ENCODE data around the gene MPZL3.

The MPZL3 gene

DNA sequence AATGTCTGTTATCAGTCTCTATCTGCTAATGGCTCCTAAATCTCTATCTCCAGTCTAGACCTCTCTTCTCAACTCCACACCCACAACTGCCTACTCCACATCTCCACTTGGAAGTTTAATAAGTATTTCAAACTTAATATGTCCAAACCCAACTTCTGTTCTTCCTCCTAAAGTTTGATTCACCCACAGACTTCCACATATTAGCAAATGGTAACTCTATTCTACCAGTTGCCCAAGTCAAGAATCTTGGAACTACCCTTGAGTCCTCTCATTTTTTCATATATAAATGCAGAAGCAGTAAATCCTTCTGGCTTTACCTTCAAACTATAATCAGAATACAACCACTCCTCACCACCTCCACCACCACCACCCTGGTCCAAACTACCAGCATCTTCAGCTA, 20.7 kb downstream of the MPZL3 start:
- DNase-seq: no peak

DNA sequence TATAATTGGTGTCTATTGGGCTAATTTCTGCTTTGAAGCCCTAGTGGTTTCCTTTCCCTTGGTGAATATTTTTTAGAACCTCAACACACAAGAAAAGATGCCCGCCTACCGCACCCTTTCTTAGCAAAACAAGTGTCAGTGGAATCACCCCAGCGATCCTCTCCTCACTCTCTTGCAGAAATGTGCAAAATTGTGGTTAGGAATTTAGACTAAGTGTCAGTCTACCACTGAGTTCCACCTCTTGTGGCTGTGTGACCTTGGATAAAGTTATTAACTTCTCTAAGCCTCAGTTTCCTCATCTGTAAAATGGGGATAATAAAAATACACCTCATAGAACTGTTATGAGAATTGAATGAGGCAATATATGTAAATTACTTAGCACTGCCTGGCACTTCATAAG, 22.1 kb downstream of the MPZL3 start:
- no peak for DNase-seq

DNA sequence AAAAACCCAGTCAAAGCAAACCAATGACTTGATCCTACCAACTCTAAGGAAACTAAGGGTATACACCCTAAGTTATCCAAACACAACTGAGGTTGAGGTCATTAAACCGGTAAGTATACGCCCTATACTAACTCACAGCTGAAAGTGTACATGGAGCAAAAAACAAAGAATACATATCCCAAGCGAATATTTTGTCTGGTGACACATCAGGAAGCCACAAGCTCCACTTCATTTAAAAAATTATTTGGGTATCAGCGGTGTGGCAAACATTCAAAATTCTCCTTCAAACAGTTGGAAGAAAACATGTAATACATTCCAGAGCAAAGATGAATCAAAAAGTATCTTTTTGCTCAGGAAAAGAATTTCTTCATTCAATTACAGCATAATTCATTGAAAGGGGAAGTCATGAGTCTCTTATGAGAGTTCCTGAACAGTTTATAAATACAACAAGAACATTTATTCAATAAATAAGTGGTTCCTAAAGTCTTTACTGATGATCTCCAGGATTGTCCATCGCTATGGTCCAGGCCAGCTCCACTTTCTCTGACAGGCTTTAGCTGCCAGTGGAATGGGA, 22.8 kb downstream of the MPZL3 start:
- no peak for DNase-seq

DNA sequence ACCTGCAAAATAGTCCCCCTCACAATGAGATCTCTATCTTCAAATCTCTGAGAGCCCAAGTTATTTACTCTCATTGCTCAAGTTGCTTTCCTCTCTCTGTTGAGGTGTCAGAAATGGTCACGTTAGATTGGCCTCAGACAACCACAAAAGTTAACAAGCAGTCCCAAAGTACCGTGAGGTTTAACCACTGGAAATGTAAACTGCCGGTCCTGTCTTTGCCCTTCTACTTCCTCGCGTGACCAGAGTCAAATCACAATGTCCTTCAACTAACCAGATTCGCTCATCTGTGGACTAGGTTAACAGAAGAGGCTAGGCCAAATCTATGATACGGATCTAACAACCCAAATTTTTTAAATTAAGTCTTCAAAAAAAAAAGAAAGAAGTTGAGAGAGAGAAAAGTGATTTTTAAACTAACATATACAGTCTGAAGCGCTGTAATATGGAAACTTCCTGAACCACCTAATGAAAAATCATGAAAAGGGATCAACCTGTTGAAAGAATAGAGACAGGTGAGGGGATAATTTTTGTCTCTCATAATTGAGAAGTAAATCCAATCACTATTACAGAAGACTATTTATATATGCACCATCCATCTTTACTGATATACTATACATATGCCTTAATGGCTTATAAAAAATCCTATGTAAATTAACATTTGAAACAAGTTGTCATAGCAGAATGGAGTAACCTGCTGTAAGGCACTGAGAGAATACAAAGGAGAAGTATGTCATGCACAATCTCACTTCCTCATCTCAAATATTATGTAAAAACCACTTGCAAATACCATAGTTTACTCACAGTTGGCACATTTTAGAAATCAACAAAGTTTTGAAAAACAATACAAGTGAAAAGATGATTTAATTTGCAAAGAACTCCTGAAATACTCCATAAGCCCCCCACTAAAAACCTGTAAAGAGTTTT, 24.0 kb downstream of the MPZL3 start:
- DNase-seq: no peak

DNA sequence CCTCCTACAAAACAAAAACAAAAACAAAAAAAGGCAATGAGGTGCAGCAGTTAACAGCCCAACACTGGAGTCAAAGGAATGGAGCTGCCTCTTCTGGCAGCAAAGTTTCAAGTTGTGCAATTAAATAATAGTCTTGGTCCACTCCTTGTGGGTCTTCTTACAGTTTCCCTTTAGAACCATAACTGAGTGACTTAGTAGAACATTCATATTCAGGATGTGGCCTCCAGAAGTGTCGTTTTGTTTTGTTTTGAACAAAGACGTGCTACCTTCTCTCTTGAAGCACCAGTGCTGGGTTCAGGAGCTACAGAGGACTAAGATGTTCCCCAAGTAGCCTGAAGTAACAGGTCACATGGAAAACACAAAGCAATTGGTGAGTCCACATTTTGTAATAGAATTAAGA, 25.4 kb downstream of the MPZL3 start:
- DNase-seq: no peak

DNA sequence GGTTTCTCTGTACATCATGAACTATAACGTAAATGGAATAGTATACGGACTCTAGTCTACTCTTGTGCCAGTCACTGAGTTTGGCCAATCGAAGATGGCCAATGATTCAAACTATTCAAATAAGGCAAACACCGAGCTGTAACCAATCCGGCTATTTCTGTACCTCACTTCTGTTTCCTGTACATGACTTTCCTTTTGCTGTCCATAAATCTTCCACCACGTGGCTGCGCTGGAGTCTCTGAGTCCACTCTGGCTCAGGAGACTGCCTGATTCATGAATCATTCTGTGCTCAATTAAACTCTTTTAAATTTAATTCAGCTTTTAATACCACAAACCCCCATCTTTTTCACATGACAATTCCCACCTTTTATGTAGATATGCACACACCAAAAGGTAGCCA, 25.9 kb downstream of the MPZL3 start:
- no peak for DNase-seq

DNA sequence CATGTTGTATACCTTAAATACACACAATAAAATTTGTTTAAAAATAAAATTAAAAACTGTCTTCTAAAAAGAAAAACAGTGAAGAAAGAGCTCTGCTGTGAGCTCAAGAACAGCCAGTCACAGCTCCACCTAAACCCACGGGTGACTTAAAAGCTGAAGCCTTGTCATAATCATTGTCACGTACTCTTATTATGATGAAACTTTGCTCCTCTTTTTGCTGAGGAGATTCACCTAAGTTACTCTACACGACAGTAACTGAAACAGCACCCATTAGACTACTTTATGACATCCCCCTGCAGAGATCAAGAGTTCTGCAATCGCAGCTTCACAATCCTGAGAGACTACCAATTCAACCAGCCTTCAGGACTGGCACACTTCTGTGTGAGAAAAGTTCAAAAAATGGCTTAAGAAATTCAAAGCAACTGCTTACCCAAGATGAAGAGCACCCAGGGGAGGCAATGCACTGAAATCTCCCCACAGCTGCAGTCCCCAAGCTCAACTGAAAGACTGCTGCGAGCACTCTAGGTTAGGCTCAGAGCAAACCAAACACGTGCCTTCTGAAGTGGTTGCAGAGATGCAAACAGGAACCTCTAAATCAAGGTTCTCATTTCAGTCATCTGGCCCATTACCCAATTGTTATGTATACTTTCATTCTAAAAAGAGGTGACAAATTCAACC, 27.5 kb downstream of the MPZL3 start, which contains the start of gene JAML:
Gene JAML (minus strand): TSS at position 501 of the 678 bp plus-strand sequence. CDS start 10,145 bp downstream, outside the sequence.
- DNase-seq: no peak

DNA sequence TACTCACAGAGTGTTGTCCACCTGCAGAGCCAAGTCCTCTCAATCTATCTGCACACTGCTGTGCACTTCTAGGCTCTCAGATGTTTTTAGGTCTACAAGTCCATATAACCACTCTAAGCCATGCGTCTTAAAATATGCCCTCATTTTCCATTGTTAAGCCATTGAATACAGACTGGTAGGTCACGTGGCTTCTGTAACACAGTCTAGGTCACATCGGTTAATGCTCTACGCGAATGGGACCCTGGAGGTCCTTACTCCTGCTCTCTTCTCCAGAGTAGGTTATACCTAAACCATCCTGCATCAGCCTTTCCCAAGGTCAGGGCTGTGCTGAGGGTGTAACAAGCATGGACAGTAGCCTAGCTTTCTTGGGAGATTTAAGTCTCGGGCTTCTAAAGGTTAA, 28.2 kb downstream of the MPZL3 start:
- DNase-seq: no peak

DNA sequence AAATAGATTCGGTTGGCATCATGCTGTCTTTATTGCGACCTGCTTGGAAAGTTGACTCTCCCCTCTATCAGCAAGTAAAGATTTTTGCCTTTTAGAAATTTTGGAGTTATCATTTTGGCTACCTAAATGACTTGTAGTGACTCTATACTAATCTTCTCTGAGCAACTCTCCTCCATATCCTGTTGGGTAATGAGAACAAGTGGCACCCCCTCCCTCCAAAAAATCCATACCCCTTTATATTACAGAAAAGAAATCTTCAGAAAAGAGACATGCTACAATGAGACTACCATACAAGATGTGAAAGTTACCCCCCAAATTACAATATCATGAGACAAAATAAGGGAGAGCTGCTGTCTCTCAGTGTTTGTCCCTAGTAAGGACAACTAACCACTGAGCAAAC, 28.6 kb downstream of the MPZL3 start:
- DNase-seq: no peak

DNA sequence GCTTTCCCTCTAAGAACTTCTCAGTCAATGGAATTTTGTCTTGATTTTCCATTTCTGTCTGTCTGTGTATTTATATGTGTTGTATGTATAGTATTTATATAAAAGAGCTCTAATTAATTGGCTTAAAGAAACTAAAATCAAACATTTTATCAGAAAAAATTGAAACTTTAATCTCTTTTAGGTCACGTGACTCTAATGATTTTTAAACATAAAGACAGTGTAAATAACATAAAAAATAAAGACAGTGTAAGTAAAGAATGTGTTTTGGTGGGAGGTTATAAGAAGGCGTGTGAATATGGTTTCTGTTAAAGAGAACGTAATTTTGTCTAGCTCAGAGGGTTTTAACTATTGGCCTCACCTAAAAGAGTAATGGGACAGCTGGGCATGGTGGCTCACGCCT, 29.7 kb downstream of the MPZL3 start:
- DNase-seq: no peak

DNA sequence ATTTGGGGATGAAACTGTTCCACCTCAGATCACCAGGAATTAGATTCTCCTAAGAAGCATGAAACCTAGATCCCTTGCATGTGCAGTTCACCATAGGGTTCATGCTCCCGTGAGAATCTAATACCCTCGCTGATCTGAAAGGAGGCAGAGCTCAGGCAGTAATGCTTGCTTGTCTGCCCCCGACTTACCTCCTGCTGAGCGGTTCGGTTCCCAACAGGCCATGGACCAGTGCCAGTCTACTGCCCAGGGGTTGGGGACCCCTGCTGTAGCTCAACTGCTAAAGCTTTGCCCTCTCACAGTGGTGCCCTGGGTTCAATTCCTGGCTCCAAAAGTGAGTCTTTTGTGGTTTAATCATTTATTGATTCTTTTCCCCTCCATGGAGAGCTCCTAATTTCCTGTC, 30.7 kb downstream of the MPZL3 start:
- no peak for DNase-seq

DNA sequence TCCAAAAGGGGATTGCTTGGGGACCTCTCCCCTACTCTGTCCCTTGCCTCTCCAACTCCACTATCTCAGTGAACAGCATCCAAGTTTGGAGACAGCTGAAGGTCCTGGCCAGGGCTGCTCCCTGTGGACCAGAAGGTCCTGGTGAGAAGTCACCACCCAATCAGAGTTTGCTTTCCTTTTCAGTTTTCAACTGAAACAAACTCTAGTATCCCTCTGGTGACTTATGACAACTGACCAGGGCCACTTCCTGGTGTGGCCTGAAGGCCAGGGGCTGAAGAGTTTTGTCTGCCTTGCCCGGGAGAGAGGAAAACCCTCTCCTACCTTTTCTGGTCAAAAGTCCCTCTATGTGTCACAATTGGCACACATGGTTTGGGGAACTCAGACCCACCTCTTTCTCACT, 32.4 kb downstream of the MPZL3 start:
- DNase-seq: no peak

DNA sequence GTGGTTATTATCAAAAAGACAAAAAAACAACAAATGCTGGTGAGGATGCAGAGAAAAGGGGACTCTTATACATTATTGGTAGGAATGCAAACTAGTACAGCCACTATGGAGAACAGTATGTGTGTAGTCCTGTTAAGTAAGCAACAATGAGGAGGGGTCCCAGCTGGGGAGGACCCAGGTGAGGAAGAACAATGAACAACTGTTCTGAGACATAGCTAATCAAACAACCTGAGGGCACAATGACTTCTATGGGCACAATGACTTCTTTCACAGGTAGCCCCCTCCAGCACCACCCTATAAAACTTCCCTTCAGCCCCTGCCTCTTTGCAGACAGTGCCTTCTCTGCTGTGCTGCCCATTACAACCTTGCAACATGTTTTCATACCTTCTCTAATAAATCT, 32.9 kb downstream of the MPZL3 start:
- DNase-seq: no peak

DNA sequence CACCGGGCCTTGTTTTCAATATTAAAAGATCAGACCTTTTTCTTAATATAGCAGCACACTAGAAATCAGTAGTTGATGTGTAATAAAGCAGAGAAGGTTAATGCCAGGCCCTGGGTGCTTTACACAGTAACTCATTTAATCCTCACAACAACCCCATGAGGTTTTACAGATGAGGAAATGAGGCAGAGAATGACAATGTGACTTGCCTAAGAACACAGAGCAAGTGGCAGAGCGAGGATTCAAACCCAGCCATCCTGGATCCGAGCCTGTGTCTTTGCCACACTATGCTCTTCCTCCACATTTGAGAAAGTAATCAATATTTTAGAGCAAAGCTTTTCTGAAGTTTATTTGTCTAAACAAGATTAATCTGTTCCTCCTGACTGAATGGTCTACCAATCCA, 34.6 kb downstream of the MPZL3 start:
- no peak for DNase-seq

DNA sequence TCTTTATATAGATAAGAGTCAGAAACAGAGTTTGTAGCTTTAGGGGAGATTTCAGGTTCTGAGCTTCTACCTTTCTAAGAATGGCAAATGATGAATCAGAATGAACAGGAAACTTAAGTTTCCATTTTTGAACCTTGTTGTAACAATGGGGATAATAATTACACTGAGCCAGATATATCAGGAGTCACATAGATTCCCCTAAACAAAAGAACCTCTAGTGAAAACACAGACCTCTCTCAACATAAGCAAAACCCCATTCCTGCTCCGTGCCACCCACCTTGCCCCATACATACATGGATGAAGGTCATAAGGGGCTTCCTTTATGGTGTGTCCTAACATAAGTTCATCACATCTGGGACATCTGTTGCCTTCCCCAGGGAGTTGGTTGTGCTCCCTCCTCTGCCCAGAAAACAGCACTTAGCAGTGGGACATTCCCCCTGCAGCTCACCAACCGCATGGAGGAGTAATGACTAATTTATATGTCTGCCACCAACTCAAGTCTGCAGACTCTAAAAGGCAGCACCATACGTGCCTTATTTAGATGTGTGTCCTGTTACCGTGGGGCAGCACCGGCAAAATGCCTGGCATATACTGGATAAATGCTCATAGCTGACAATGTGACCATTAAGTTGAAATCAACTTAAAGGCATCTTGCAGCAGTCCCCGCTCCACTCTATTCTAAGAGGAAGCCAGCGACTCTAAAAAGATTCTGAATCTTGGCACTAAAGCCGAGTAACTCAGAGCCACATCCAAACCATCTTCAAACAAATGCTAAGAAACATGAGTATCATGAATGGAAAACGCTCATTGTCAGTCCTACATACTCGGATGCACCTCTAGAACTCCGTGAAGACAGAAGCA, 35.3 kb downstream of the MPZL3 start:
- no peak for DNase-seq

DNA sequence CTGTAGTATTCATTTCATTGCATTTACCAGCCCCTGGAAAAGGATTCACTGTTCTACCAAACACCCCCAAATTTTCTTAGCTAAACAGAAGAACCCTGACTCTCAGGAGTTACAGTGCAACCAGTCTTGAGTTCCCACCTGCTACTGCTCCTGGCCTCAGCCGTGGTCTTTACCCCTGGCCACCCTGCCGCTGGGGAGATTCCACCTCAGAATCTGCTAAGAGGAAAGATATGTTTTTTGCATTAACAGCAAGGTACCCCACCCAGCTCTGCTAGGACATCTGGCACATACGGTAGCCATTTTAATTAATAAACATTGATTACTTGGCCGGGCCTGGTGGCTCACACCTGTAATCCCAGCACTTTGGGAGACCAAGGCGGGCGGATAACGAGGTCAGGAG, 36.4 kb downstream of the MPZL3 start:
- DNase-seq: no peak

DNA sequence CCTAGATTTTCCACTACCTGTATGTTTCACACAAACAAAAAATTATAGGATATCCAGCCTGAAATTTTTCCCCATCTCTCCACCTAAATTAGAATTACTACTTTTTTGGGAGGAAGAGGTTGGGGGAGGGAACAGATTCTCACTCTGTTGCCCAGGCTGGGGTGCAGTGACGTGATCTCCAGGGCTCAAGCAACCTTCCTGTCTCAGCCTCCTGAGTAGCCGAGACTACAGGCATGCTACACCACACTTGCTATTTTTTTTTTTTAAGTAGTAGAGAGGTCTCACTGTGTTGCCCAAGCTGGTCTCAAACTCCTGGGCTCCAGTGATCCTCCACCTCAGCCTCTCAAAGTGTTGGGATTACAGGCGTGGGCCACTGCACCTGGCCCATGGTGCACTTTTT, 36.9 kb downstream of the MPZL3 start:
- no peak for DNase-seq

DNA sequence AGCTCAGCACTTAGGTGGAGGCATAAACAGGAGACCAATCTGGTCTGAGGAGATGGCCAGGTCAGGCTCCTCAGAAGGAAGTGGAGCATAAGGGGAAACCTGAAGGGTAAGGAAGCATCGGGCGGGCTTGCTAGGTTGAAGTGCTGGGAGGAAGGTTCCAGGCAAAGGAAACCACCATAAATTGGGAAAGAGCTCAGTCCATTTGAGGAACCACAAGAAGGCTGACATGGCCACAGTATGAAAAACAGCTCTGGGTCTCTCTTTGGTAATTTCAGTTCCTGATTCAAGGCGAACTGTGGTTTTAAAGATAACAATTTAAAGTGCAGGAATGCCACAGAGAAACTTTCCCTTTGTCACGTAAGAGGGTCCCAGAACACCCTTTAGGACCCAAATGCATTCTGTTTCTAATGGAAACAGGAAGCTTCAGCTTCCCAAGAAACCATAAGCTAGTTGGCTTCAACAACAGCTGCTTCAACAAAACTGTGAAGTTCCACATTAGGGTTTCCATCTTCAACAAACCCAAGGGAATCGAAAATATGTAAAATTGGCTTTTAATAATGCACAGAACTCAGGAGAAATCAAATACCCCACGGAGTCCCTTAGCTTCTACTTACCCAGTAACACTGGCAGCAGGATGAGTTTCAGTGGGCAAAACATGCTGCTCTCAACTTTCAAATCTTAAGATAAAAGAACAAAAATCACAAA, 37.8 kb downstream of the MPZL3 start:
- DNase-seq: no peak

DNA sequence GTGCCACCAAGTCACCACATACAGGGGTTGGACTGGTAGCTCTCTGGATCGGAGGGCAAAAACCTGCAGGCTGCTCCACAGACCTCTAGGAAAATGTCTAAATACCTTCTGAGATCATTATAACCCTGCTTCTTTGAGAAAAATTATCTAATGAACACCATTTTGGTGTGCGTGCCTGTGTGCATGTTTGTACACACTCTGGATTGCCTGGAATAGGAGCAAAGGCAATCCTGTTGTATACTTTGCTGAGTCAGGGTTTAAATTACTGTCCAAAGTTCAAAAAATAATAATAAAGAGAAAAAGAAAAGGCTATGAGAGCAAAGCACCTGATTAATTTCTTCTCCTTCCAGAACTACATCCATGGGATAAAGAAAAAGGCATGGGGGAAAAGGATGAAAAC, 38.4 kb downstream of the MPZL3 start:
- DNase-seq: no peak

DNA sequence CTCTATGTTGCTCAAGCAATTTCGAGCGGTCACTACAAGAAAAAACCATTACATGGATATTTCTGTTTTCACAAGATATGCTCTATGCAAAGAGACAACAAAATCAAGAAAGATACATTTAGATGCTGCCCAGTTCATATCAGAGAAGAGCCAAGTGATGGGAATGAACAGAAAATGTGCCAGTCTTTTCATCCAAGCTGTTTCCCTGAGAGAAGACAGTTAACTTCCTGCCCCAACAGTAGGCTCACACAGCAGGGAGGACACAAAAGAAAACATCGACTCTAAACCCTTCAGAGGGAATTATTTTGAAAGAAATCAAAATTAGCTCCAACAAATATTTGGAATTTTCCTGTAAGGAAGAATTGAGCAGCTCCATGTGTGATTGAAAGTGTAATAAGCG, 39.0 kb downstream of the MPZL3 start:
- no peak for DNase-seq

DNA sequence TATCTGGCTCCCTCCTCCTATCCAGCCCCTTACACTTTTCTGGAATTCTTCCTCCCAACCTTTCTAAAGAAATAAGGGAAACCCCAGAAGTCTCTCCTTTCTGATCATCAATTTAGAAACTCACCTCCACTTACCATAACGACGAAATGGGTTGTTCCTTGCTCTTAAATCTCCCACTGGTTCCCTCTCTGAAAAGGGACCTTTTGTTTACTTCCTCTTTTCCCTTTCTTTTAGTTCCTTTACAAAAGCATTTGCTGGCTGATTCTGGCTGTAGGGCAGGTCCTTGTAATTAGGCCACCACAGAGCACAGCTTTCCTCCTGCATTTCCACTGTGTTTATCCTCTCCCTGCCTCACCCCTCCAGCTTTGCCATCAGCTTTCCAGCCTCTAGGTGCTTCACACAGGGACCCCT, 39.4 kb downstream of the MPZL3 start:
- DNase-seq: no peak

DNA sequence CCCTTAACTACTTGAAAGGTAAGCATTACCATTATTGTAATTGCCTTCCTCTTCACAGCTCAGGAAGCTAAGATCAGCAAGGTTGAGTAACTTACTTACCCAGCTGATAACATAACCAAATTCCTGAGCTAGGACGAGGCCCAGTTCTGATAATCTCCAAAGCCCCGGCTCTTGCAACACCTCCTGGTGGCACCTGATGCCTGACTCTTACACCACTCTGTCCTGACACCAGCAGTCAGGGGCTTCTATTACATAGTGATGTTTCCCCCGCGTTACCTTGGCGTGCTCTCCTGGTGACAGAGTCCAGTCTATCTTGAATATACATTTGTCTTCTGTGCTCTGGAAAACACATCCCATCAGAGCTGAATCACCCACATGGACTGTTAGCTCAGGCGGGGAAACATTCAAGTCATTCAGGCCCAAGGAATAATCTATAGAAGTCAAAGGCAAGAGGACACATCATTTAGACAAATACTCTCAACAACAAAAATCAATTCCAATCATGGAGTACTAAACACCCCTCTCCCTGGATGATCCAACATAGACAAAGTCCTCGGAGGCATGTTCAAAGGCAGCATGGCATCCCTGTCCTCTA, 39.9 kb downstream of the MPZL3 start:
- DNase-seq: no peak
